Testis (tissue), 3 donors: ENCODE results near the gene PMM2. TPM values are rescaled to one million over a fixed set of nuclear protein-coding genes. Genes with fewer than 3 reads are reported as not detected.
"Not testable (repeated sequence)": the region's sequence is repeated elsewhere in the genome, so short reads cannot be mapped to it uniquely, and the experiment has no call there.

Experiments used
- DNase-seq: peaks from one replicate; pipeline ENCODE4 v3.0.0-alpha.2; 2019
- H3K27ac ChIP-seq, 2 donors: fragments of 200-600 bp; sonication (generic); one replicate each; pipeline ENCODE4 v1.5.1; 2019
- H3K27me3 ChIP-seq: fragments of 200-600 bp; sonication (generic); one replicate; pipeline ENCODE4 v1.5.1; 2019
- H3K36me3 ChIP-seq: fragments of 200-600 bp; sonication (generic); one replicate; pipeline ENCODE4 v1.5.1; 2017; ENCODE audit warnings: low read depth; ENCODE audit errors: missing control alignments
- H3K4me1 ChIP-seq: fragments of 200-600 bp; sonication (generic); one replicate; pipeline ENCODE4 v1.5.1; 2019
- H3K4me3 ChIP-seq, 2 donors: fragments of 200-600 bp; sonication (generic); one replicate each; pipeline ENCODE4 v1.5.1; 2017 to 2019
- H3K9me3 ChIP-seq: fragments of 200-600 bp; sonication (generic); one replicate; pipeline ENCODE4 v1.5.1; 2017
- CTCF ChIP-seq, 3 experiments: fragments of 450-650 bp in 2 of 3; fragments of 200-600 bp in 1 of 3; sonication (generic) in 1 of 3; IDR thresholded peaks; one replicate each; pipeline ENCODE4 v1.5.1; 2016 to 2019; ENCODE audit warnings: antibody characterized with exemption in 3 of 3, mild to moderate bottlenecking in 2 of 3, moderate library complexity in 1 of 3
- POLR2A ChIP-seq: fragments of 450-650 bp; IDR thresholded peaks from one replicate; pipeline ENCODE4 v1.6.1; 2017; ENCODE audit warnings: antibody characterized with exemption, mild to moderate bottlenecking, moderate library complexity
- WGBS, 2 donors: methylation state at CpG; one replicate each; pipeline ENCODE4 v1.1.5; 2018; 5-methylcytosine and 5-hydroxymethylcytosine counted together
- intact Hi-C: fragments of 100-400 bp; cut with DNase I; formaldehyde crosslinking; loops from one replicate; pipeline ENCODE4 v1.15.1; 2023; ENCODE audit warnings: low total_unique reads
- polyA plus RNA-seq: library from polyadenylated mRNA; stranded (reverse); fragments of 350-450 nt; fragmentation: Illumina TruSeq; extraction: RNeasy Lipid Tissue Mini Kit (QIAGEN cat#74804); gene quantifications from one replicate; pipeline ENCODE4 v1.2.3, GENCODE V29; 2014; ENCODE audit warnings: low read depth, low replicate concordance; ENCODE audit not compliant: insufficient read depth
- total RNA-seq, 2 donors: library from RNA; depleted of rRNA; stranded (reverse); fragments of >200 nt; gene quantifications; one replicate each; pipeline ENCODE4 v1.2.3, GENCODE V29; 2016

The PMM2 gene
- total and polyA plus RNA-seq, 3 donors from 2014 or later: 15.4 to 36.6 (median 25.8) TPM

- Histone ChIP-seq H3K9me3 (no peaks in the 10 kb centered on the region), H3K4me3 (no peak overlapping the region), H3K27ac (no peak overlapping the region), H3K36me3 (no peaks in the 10 kb centered on the region), H3K4me1 (no peaks in the 10 kb centered on the region), H3K27me3 (no peaks in the 10 kb centered on the region)
- DNase-seq: no peak
- 87 to 89% methylated on average over 22 of the region's 22 CpGs for WGBS, 2 donors
- TF ChIP-seq CTCF (IDR thresholded peaks at IDR 0.05): no peak
- no peak for TF ChIP-seq POLR2A
- intact Hi-C loops: no loop called here
These were observed 75.6 kb downstream of the PMM2 start for GRCh38 chr16:8872967-8873865.

GRCh38 chr16:8873866-8874195 is 76.2 kb downstream of the PMM2 start:
- intact Hi-C loops, H3K36me3 ChIP-seq, H3K4me3 ChIP-seq, H3K27ac ChIP-seq, H3K4me1 ChIP-seq, DNase-seq, H3K9me3 ChIP-seq, H3K27me3 ChIP-seq: not testable (repeated sequence)
- 93 to 100% methylated on average over 7 of the region's 7 CpGs for WGBS, 2 donors

GRCh38 chr16:8874388-8874787 is 76.7 kb downstream of the PMM2 start:
- DNase-seq: no peak
- TF ChIP-seq POLR2A (no peak), CTCF (IDR thresholded peaks at IDR 0.05) (no peak)
- intact Hi-C loops: no loop called here
- Histone ChIP-seq H3K4me1 (no peaks in the 10 kb centered on the region), H3K9me3 (no peaks in the 10 kb centered on the region), H3K27me3 (no peaks in the 10 kb centered on the region), H3K4me3 (no peak overlapping the region), H3K27ac (no peak overlapping the region), H3K36me3 (no peaks in the 10 kb centered on the region)
- 64 to 67% methylated on average over 6 of the region's 6 CpGs for WGBS, 2 donors

- H3K9me3 ChIP-seq, H3K27ac ChIP-seq, H3K36me3 ChIP-seq, intact Hi-C loops, H3K4me3 ChIP-seq, DNase-seq, H3K27me3 ChIP-seq, H3K4me1 ChIP-seq: not testable (repeated sequence)
- 78 to 91% methylated on average over 7 of the region's 7 CpGs for WGBS, 2 donors
These were observed 77.7 kb downstream of the PMM2 start for GRCh38 chr16:8875317-8875716.

- DNase-seq: no peak
- TF ChIP-seq CTCF (IDR thresholded peaks at IDR 0.05) (no peak), POLR2A (no peak)
- no peak overlapping the region for H3K4me3 ChIP-seq
- no peak overlapping the region for H3K27ac ChIP-seq
- H3K9me3 ChIP-seq: no peaks in the 10 kb centered on the region
- WGBS, 2 donors: 75 to 78% methylated on average over 7 to 8 of the region's 8 CpGs
- H3K36me3 ChIP-seq: no peaks in the 10 kb centered on the region
- no peaks in the 10 kb centered on the region for H3K4me1 ChIP-seq
- intact Hi-C loops: no loop called here
- no peaks in the 10 kb centered on the region for H3K27me3 ChIP-seq
These were observed 80.4 kb downstream of the PMM2 start for GRCh38 chr16:8877894-8878522.
